ENCODE data around the gene MAP3K6.
"Not testable (repeated sequence)": the region's sequence is repeated elsewhere in the genome, so short reads cannot be mapped to it uniquely, and the experiment has no call there.

Gene MAP3K6

GRCh38 chr1:27366411-27367159 lies at the start of gene MAP3K6:
Gene MAP3K6 (minus strand): TSS chr1:27366961. CDS start chr1:27366597, 364 bp downstream.
- DNase-seq = peak; percentile 75

GRCh38 chr1:27414091-27414490 lies 47.3 kb upstream of the MAP3K6 start:
- DNase-seq = no peak

GRCh38 chr1:27413004-27413403 lies 46.2 kb upstream of the MAP3K6 start:
- DNase-seq = no peak

GRCh38 chr1:27412502-27412901 lies 45.7 kb upstream of the MAP3K6 start:
- DNase-seq = no peak

GRCh38 chr1:27410709-27411108 lies 43.9 kb upstream of the MAP3K6 start:
- DNase-seq = no peak

- no peak for DNase-seq
These were observed 42.9 kb upstream of the MAP3K6 start for GRCh38 chr1:27409669-27410068.

- no peak for DNase-seq
These were observed 41.4 kb upstream of the MAP3K6 start for GRCh38 chr1:27408151-27408550.

- not testable (repeated sequence) for DNase-seq
These were observed 40.0 kb upstream of the MAP3K6 start for GRCh38 chr1:27406791-27407190.

GRCh38 chr1:27406362-27406680 lies 39.6 kb upstream of the MAP3K6 start:
- DNase-seq = no peak

GRCh38 chr1:27405598-27406361 lies 39.0 kb upstream of the MAP3K6 start:
- DNase-seq = peak; percentile 68

GRCh38 chr1:27405074-27405473 lies 38.3 kb upstream of the MAP3K6 start:
- DNase-seq = peak; percentile 59

GRCh38 chr1:27403931-27404330 lies 37.2 kb upstream of the MAP3K6 start:
- DNase-seq = no peak

GRCh38 chr1:27403065-27403726 lies 36.4 kb upstream of the MAP3K6 start:
- DNase-seq = no peak

GRCh38 chr1:27402349-27402754 lies 35.6 kb upstream of the MAP3K6 start:
- DNase-seq = peak; percentile 20

GRCh38 chr1:27400963-27401341 lies 34.2 kb upstream of the MAP3K6 start:
- peak; percentile 32 for DNase-seq

GRCh38 chr1:27400082-27400962 lies 33.6 kb upstream of the MAP3K6 start:
- peak; percentile 63 for DNase-seq

GRCh38 chr1:27399251-27400025 lies 32.7 kb upstream of the MAP3K6 start:
- DNase-seq = peak; percentile 77

- no peak for DNase-seq
These were observed 31.8 kb upstream of the MAP3K6 start for GRCh38 chr1:27398405-27399149.

GRCh38 chr1:27397749-27398148 lies 31.0 kb upstream of the MAP3K6 start:
- DNase-seq = no peak

- DNase-seq = no peak
These were observed 30.3 kb upstream of the MAP3K6 start for GRCh38 chr1:27397110-27397509.
